Mammary epithelial cell (primary cell): Measurements from ENCODE around the gene ADAMTS2.

ENCODE experiments used
- CTCF ChIP-seq, 2 donors: IDR thresholded peaks in 1 of 2; conservative IDR thresholded peaks in 1 of 2; 2 replicates each; pipeline ENCODE4 v1.5.1; 2011 to 2012; ENCODE audit warnings: inconsistent platforms in 2 of 2, low read length in 2 of 2, mild to moderate bottlenecking in 2 of 2, control low read depth in 1 of 2, low read depth in 1 of 2; ENCODE audit not compliant: insufficient read depth in 1 of 2; ENCODE audit errors: extremely low read depth in 1 of 2
- EZH2 ChIP-seq: IDR thresholded peaks from 2 replicates; pipeline ENCODE4 v1.6.1; 2012; ENCODE audit warnings: low read length, inconsistent platforms, borderline replicate concordance

GRCh38 chr5:179254638-179255271 lies 90.5 kb downstream of the ADAMTS2 start:
- TF ChIP-seq CTCF (conservative IDR thresholded peaks at IDR 0.05 in 1 of 2, IDR thresholded peaks at IDR 0.05 in 1 of 2; ENCODE audit: extremely low read depth in 1 of 2, insufficient read depth in 1 of 2, low read depth in 1 of 2, low read length in 2 of 2): no peak
- TF ChIP-seq EZH2: no peak
